ENCODE data around the gene SOX10. TPM values are rescaled to one million over a fixed set of nuclear protein-coding genes. Genes with fewer than 3 reads are reported as not detected.
"Not testable (repeated sequence)": the region's sequence is repeated elsewhere in the genome, so short reads cannot be mapped to it uniquely, and the experiment has no call there.

The SOX10 gene
- total and polyA plus RNA-seq, 2 donors from 2014 or later, result 0.22 to 1.5 TPM

- Histone ChIP-seq H3K27me3 (ENCODE audit: control insufficient read depth, insufficient read depth, low read length) (no peaks in the 10 kb centered on the region), H3K9ac (ENCODE audit: low read length in 3 of 3) (no peak overlapping the region), H3K4me3 (ENCODE audit: low read length in 3 of 3) (no peak overlapping the region), H3K27ac (ENCODE audit: low read depth in 2 of 2, low read length in 2 of 2) (no peak overlapping the region), H3K9me3 (ENCODE audit: control insufficient read depth in 2 of 3, insufficient read depth in 1 of 3, low read length in 3 of 3) (no peaks in the 10 kb centered on the region), H3K4me1 (ENCODE audit: control insufficient read depth in 2 of 3, insufficient read depth in 2 of 3, low read depth in 1 of 3, low read length in 3 of 3) (peaks cover 0 to 11% (median 5%) of the 10 kb centered on the region in 3 donors), H3K36me3 (ENCODE audit: control insufficient read depth in 2 of 3, insufficient read depth in 3 of 3, low read length in 3 of 3) (peaks cover 2 to 30% (median 20%) of the 10 kb centered on the region in 3 donors)
- no peak for FAIRE-seq
- no peak for DNase-seq
- no peak for TF ChIP-seq CTCF (IDR thresholded peaks at IDR 0.05; ENCODE audit: borderline replicate concordance, extremely low read depth, insufficient read depth)
- intact Hi-C loops (cut with DNase I), result no loop called here
Observed at GRCh38 chr22:37957232-37957631, 27.1 kb downstream of the SOX10 start.

DNA sequence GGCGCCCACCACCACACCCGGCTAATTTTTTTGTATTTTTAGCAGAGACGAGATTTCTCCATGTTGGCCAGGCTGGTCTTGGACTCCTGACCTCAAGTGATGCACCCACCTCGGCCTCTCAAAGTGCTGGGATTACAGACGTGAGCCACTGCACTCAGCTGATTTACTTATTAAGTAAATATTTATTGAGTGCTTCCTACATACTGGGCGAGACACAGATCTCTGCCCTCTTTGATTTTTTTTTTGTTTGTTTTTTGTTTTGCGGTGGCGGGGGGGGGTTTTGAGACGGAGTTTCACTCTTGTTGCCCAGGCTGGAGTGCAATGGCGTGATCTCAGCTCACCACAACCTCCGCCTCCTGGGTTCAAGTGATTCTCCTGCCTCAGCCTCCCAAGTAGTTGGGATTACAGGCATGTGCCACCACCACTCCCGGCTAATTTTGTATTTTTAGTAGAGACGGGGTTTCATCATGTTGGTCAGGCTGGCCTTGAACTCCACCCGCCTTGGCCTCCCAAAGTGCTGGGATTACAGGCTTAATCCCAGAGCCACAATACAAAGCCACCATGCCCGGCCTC, 28.4 kb downstream of the SOX10 start:
- FAIRE-seq; H3K4me3 ChIP-seq (ENCODE audit: low read length in 3 of 3); intact Hi-C loops (cut with DNase I); H3K27ac ChIP-seq (ENCODE audit: low read depth in 2 of 2, low read length in 2 of 2); H3K27me3 ChIP-seq (ENCODE audit: control insufficient read depth, insufficient read depth, low read length); H3K9me3 ChIP-seq (ENCODE audit: control insufficient read depth in 2 of 3, insufficient read depth in 1 of 3, low read length in 3 of 3); DNase-seq; H3K9ac ChIP-seq (ENCODE audit: low read length in 3 of 3): not testable (repeated sequence)
- H3K4me1 ChIP-seq (ENCODE audit: control insufficient read depth in 2 of 3, insufficient read depth in 2 of 3, low read depth in 1 of 3, low read length in 3 of 3), result peaks cover 0 to 11% (median 5%) of the 10 kb centered on the region in 3 donors
- peaks cover 2 to 25% (median 12%) of the 10 kb centered on the region in 3 donors for H3K36me3 ChIP-seq (ENCODE audit: control insufficient read depth in 2 of 3, insufficient read depth in 3 of 3, low read length in 3 of 3)

DNA sequence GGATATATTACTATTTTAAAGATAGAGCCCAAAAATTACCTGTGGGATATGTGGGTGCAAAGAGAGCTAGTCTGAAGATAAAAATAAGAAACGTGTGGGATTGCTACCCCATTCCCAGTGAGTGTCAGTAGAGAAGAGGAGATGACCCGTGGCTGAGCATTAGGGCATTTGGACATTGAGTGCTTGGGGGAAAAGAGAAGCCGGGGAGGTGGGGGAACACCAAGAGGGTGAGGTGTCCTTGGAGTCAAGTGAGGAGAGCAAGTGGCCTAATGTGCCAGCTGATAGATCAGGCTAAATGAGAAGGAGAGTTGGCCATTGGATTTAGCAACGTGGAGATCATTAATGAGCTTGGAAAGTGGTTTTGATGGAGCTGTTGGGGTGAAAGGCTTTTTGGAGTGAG, 29.7 kb downstream of the SOX10 start:
- TF ChIP-seq CTCF (IDR thresholded peaks at IDR 0.05; ENCODE audit: borderline replicate concordance, extremely low read depth, insufficient read depth), result no peak
- FAIRE-seq, result no peak
- Histone ChIP-seq H3K27ac (ENCODE audit: low read depth in 2 of 2, low read length in 2 of 2) (no peak overlapping the region), H3K9ac (ENCODE audit: low read length in 3 of 3) (no peak overlapping the region), H3K4me1 (ENCODE audit: control insufficient read depth in 2 of 3, insufficient read depth in 2 of 3, low read depth in 1 of 3, low read length in 3 of 3) (peaks cover 0 to 11% (median 5%) of the 10 kb centered on the region in 3 donors), H3K36me3 (ENCODE audit: control insufficient read depth in 2 of 3, insufficient read depth in 3 of 3, low read length in 3 of 3) (peaks cover 2 to 25% (median 12%) of the 10 kb centered on the region in 3 donors), H3K9me3 (ENCODE audit: control insufficient read depth in 2 of 3, insufficient read depth in 1 of 3, low read length in 3 of 3) (no peaks in the 10 kb centered on the region), H3K4me3 (ENCODE audit: low read length in 3 of 3) (peak overlapping the region in 2 of 3 donors; percentile 85 to 94), H3K27me3 (ENCODE audit: control insufficient read depth, insufficient read depth, low read length) (no peaks in the 10 kb centered on the region)
- DNase-seq, result no peak
- intact Hi-C loops (cut with DNase I), result no loop called here

DNA sequence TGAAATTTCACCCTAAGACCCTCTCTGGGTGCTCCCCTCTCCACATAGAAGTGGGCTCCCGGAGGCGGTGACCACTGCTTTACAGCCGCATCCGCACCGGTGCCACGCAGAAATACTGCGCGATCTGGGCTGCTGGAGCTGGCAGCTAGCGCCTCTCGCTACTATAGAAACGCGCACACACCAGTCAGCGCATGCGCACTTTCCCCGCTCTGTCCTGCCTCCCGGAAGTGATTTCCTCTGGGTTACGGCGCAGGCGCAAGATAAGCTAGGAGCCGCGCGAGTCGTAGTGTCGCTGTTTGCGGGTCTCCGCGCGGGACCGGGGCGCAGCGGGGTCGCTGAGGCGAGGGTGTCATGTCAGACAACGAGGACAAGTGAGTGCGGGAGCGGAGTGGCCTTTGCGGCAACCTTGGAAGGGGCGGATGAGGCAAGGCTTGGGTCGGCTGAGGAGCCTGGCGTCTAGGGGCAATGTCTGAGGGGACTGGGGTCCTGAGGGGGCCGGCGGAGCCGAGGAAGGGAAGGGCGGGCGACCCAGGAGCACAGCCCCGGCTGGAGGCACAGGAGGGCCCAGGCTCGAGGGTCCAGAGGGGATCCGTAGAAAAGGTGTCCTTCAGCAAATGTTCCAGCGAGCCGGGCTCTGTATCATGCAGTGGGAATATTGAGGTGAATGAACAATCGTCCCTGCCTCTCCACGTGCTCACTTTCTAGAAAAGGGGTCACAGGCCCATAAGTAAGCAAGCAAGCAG, 30.7 kb downstream of the SOX10 start, which contains the start of the genes C22orf23 and POLR2F:
Gene C22orf23 (minus strand): TSS at position 165 of the 743 bp plus-strand sequence. CDS start 452 bp downstream, outside the sequence.
Gene POLR2F (plus strand): TSS at position 263 of the 743 bp plus-strand sequence. CDS start 89 bp downstream, at position 352.
- no peak for TF ChIP-seq CTCF (IDR thresholded peaks at IDR 0.05; ENCODE audit: borderline replicate concordance, extremely low read depth, insufficient read depth)
- peaks cover 2 to 16% (median 7%) of the 10 kb centered on the region in 3 donors for H3K36me3 ChIP-seq (ENCODE audit: control insufficient read depth in 2 of 3, insufficient read depth in 3 of 3, low read length in 3 of 3)
- H3K27me3 ChIP-seq (ENCODE audit: control insufficient read depth, insufficient read depth, low read length), result no peaks in the 10 kb centered on the region
- peak within 1 kb of the TSS; percentile 84 to 94 (median 92) for H3K9ac ChIP-seq (ENCODE audit: low read length in 3 of 3)
- peaks cover 0 to 11% (median 5%) of the 10 kb centered on the region in 3 donors for H3K4me1 ChIP-seq (ENCODE audit: control insufficient read depth in 2 of 3, insufficient read depth in 2 of 3, low read depth in 1 of 3, low read length in 3 of 3)
- peak within 1 kb of the TSS; percentile 85 to 94 (median 89) for H3K4me3 ChIP-seq (ENCODE audit: low read length in 3 of 3)
- no peaks in the 10 kb centered on the region for H3K9me3 ChIP-seq (ENCODE audit: control insufficient read depth in 2 of 3, insufficient read depth in 1 of 3, low read length in 3 of 3)
- no peak within 1 kb of the TSS for H3K27ac ChIP-seq (ENCODE audit: low read depth in 2 of 2, low read length in 2 of 2)
- intact Hi-C loops (cut with DNase I), result no loop called here
- peak; percentile 96 to 98 (median 98) for DNase-seq
- FAIRE-seq, result peak; percentile 52
